Gastroesophageal sphincter (tissue), 3 donors: ENCODE data around the gene ARPIN.

ENCODE experiments used
- CTCF ChIP-seq, 4 experiments: fragments of 200-600 bp in 2 of 4; fragments of 450-650 bp in 2 of 4; sonication (generic) in 1 of 4; IDR thresholded peaks; one replicate each; pipeline ENCODE4 v1.5.1; 2017 to 2019; ENCODE audit warnings: antibody characterized with exemption in 4 of 4, mild to moderate bottlenecking in 2 of 4, moderate library complexity in 2 of 4
- EP300 ChIP-seq: sonication (generic); formaldehyde crosslinking; IDR thresholded peaks from one replicate; pipeline ENCODE4 v1.6.1; 2017; ENCODE audit warnings: antibody characterized with exemption, mild to moderate bottlenecking

- TF ChIP-seq CTCF (IDR thresholded peaks at IDR 0.05) (no peak), EP300 (no peak)
Measured at GRCh38 chr15:89851673-89852341, 60.9 kb downstream of the ARPIN start.
